COR-L47 (cell line): ENCODE results near the gene ELN.
A peak's percentile ranks its signal among the peaks of the same experiment; 100 is the strongest.

Source experiments
- DNase-seq: peaks from one replicate; lab custom pipeline; 2025; lab: John Stamatoyannopoulos, UW

The ELN gene

GRCh38 chr7:74093671-74094223 lies 65.8 kb downstream of the ELN start:
- DNase-seq, result peak; percentile 60

GRCh38 chr7:74094224-74095101 lies 66.5 kb downstream of the ELN start:
- no peak for DNase-seq

GRCh38 chr7:74095135-74095534 lies 67.2 kb downstream of the ELN start:
- DNase-seq, result no peak

GRCh38 chr7:74097937-74098614 lies 70.1 kb downstream of the ELN start:
- no peak for DNase-seq

- DNase-seq, result no peak
Measured at GRCh38 chr7:74099031-74099430, 71.1 kb downstream of the ELN start.

- DNase-seq, result no peak
Measured at GRCh38 chr7:74101061-74101681, 73.2 kb downstream of the ELN start.

GRCh38 chr7:74103219-74103772 lies 75.3 kb downstream of the ELN start:
- no peak for DNase-seq

- DNase-seq, result no peak
Measured at GRCh38 chr7:74104702-74105101, 76.7 kb downstream of the ELN start.

GRCh38 chr7:74105992-74106391 lies 78.0 kb downstream of the ELN start:
- no peak for DNase-seq

- DNase-seq, result no peak
Measured at GRCh38 chr7:74106846-74107245, 78.9 kb downstream of the ELN start.

- no peak for DNase-seq
Measured at GRCh38 chr7:74115326-74115725, 87.4 kb downstream of the ELN start.

GRCh38 chr7:74116356-74116755 lies 88.4 kb downstream of the ELN start:
- no peak for DNase-seq
